ENCODE data around the gene PFN1. TPM values are rescaled to one million over a fixed set of nuclear protein-coding genes. Genes with fewer than 3 reads are reported as not detected.

PFN1 gene
- total RNA-seq, 4 donors from 2014 or later, result 520 to 970 (median 715) TPM

- TF ChIP-seq POLR2A (IDR thresholded peaks at IDR 0.05), result no peak
- TF ChIP-seq, protein P1, sequence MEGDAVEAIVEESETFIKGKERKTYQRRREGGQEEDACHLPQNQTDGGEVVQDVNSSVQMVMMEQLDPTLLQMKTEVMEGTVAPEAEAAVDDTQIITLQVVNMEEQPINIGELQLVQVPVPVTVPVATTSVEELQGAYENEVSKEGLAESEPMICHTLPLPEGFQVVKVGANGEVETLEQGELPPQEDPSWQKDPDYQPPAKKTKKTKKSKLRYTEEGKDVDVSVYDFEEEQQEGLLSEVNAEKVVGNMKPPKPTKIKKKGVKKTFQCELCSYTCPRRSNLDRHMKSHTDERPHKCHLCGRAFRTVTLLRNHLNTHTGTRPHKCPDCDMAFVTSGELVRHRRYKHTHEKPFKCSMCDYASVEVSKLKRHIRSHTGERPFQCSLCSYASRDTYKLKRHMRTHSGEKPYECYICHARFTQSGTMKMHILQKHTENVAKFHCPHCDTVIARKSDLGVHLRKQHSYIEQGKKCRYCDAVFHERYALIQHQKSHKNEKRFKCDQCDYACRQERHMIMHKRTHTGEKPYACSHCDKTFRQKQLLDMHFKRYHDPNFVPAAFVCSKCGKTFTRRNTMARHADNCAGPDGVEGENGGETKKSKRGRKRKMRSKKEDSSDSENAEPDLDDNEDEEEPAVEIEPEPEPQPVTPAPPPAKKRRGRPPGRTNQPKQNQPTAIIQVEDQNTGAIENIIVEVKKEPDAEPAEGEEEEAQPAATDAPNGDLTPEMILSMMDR (IDR thresholded peaks at IDR 0.05), result no peak
- Histone ChIP-seq H3K9me3 (no peaks in the 10 kb centered on the region), H3K27me3 (no peaks in the 10 kb centered on the region), H3K27ac (no peak overlapping the region), H3K36me3 (peaks cover 0 to 9% (median 0%) of the 10 kb centered on the region in 3 donors), H3K4me3 (no peak overlapping the region), H3K4me1 (peaks cover 11 to 46% (median 11%) of the 10 kb centered on the region in 3 donors)
- DNase-seq, result no peak
- WGBS, 2 donors, result 85 to 96% methylated on average over 2 to 3 of the region's 3 CpGs
- intact Hi-C loops (cut with DNase I), result no loop called here
These were observed 3.2 kb upstream of the PFN1 start for GRCh38 chr17:4951486-4951885.

GRCh38 chr17:4950746-4951204 lies 2.4 kb upstream of the PFN1 start, which contains the start of gene ENO3:
TSS of gene ENO3 (plus strand) at chr17:4951119. CDS start at chr17:4951830, 711 bp downstream.
- H3K36me3 ChIP-seq, result peaks cover 0 to 16% (median 0%) of the 10 kb centered on the region in 3 donors
- no peak for DNase-seq

DNA sequence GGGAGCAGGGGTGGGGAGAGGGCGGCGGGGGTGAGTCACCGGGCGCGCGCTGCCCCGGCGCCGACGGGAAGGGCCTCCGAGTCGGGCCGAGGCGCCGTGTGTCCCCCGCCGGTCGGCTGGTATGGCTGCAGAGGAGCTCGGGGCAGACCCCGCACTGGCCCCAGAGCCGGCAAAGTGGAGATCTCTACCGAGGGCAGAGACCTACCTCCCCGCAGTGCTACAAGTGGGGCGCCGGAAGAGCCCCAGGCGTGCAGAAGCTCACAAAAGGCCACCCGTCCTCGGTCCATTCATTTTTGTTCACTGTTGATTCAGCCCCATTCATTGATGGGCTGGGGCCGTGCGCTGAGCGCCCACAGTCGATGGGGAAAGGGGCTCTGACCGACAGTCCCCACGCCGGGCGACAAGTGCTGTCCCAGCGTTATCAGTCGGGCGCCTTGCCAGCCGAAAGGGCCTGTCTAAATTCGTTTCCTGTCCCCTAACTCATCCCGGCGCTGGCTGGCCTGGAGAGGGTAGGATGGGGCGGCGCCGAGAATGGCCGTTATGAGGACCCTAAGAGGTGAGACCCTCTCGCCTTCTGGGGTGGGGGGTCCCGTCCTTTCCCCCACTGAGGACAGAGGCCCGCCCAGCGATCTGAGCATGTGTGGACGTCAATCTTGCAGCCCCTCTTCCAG lies 1.9 kb upstream of the PFN1 start:
- no peak for DNase-seq
- no peaks in the 10 kb centered on the region for H3K9me3 ChIP-seq
- WGBS, 2 donors, result 7% methylated on average over 4 to 9 of the region's 52 CpGs
- H3K27me3 ChIP-seq, result no peaks in the 10 kb centered on the region
- peak overlapping the region; percentile 91 to 97 (median 94) for H3K4me3 ChIP-seq
- TF ChIP-seq, protein P1 (IDR thresholded peaks at IDR 0.05), result no peak
- no peak for TF ChIP-seq POLR2A (IDR thresholded peaks at IDR 0.05)
- H3K36me3 ChIP-seq, result peaks cover 0 to 22% (median 0%) of the 10 kb centered on the region in 3 donors
- peak overlapping the region; percentile 97 to 100 (median 98) for H3K27ac ChIP-seq
- peaks cover 22 to 59% (median 23%) of the 10 kb centered on the region in 3 donors for H3K4me1 ChIP-seq
- intact Hi-C loops (cut with DNase I), result no loop called here

More at GRCh38 chr17:4950746-4951204, 2.4 kb upstream of the PFN1 start, which contains the start of gene ENO3:
- Histone ChIP-seq H3K4me3 (peak within 1 kb of the TSS; percentile 91 to 97 (median 94)), H3K4me1 (peaks cover 17 to 53% (median 18%) of the 10 kb centered on the region in 3 donors), H3K27me3 (no peaks in the 10 kb centered on the region), H3K9me3 (no peaks in the 10 kb centered on the region), H3K27ac (peak within 1 kb of the TSS; percentile 97 to 100 (median 98))
- no peak for TF ChIP-seq POLR2A (IDR thresholded peaks at IDR 0.05)
- TF ChIP-seq, protein P1 (IDR thresholded peaks at IDR 0.05), result no peak
- 60 to 62% methylated on average over 6 of the region's 7 CpGs for WGBS, 2 donors
- intact Hi-C loops (cut with DNase I), result no loop called here

- WGBS, 2 donors, result 0% methylated on average over 7 of the region's 75 CpGs; no CpG with 5 or more reads in 1 of the 2 donors
- DNase-seq, result peak; percentile 46
- H3K9me3 ChIP-seq, result no peaks in the 10 kb centered on the region
- no peaks in the 10 kb centered on the region for H3K27me3 ChIP-seq
- intact Hi-C loops (cut with DNase I), result no loop called here
- H3K27ac ChIP-seq, result peak overlapping the region; percentile 97 to 100 (median 98)
- H3K36me3 ChIP-seq, result peaks cover 0 to 29% (median 0%) of the 10 kb centered on the region in 3 donors
- peak in 1 of 4 donors; percentile 33 for TF ChIP-seq POLR2A (IDR thresholded peaks at IDR 0.05)
- TF ChIP-seq, protein P1 (IDR thresholded peaks at IDR 0.05), result no peak
- peak overlapping the region; percentile 91 to 97 (median 94) for H3K4me3 ChIP-seq
- peaks cover 30 to 66% (median 31%) of the 10 kb centered on the region in 3 donors for H3K4me1 ChIP-seq
These were observed 1.2 kb upstream of the PFN1 start for GRCh38 chr17:4949321-4950074.
